H1 (cell line): ENCODE measurements around the gene IFITM10. TPM values are rescaled to one million over a fixed set of nuclear protein-coding genes. Genes with fewer than 3 reads are reported as not detected.

ENCODE experiments used
- CTCF ChIA-PET: fragments of 300-600 bp; sonication (Branson Sonifier 250); formaldehyde crosslinking; loops from one replicate; lab custom pipeline; 2021; ENCODE audit not compliant: partially characterized antibody; lab: Charles Lee
- POLR2A ChIA-PET: fragments of 300-600 bp; sonication (Branson Sonifier 250); formaldehyde crosslinking; loops from one replicate; lab custom pipeline; 2021; ENCODE audit warnings: inconsistent platforms; ENCODE audit not compliant: partially characterized antibody; lab: Charles Lee
- DNase-seq, 2 experiments: peaks; one replicate each; pipeline versions ENCODE4 v3.0.0 to v3.0.0-alpha.2; 2010 to 2022; ENCODE audit warnings: low spot score in 2 of 2, low read depth in 1 of 2, mixed read lengths in 1 of 2
- FAIRE-seq: peaks from 2 replicates; lab custom pipeline; 2011; peaks lifted over from hg19 to GRCh38; lab: Jason Lieb, UNC
- H2AFZ ChIP-seq: 2 replicates; pipeline ENCODE4 v1.8.1; 2012; ENCODE audit warnings: low read length, inconsistent platforms
- H2AK5ac ChIP-seq: 2 replicates; pipeline ENCODE4 v1.6.1; 2013; ENCODE audit warnings: low read depth, low read length
- H2BK120ac ChIP-seq: replicated peaks from 2 replicates; pipeline ENCODE3; 2013; ENCODE audit warnings: low read depth, low read length, inconsistent platforms
- H2BK12ac ChIP-seq: 2 replicates; pipeline ENCODE4 v1.6.1; 2013; ENCODE audit warnings: low read depth, low read length
- H2BK15ac ChIP-seq: 2 replicates; pipeline ENCODE4 v1.6.1; 2013; ENCODE audit warnings: low read length
- H2BK20ac ChIP-seq: 2 replicates; pipeline ENCODE4 v1.6.1; 2013; ENCODE audit warnings: low read length
- H2BK5ac ChIP-seq: 2 replicates; pipeline ENCODE4 v1.6.1; 2013; ENCODE audit warnings: low read depth, low read length
- H3K14ac ChIP-seq: 2 replicates; pipeline ENCODE4 v1.6.1; 2013; ENCODE audit warnings: inconsistent platforms; ENCODE audit not compliant: insufficient read length
- H3K18ac ChIP-seq: 2 replicates; pipeline ENCODE4 v1.6.1; 2013; ENCODE audit warnings: low read length; ENCODE audit errors: extremely low read depth
- H3K23ac ChIP-seq: 2 replicates; pipeline ENCODE4 v1.6.1; 2013; ENCODE audit warnings: inconsistent platforms; ENCODE audit not compliant: insufficient read length
- H3K23me2 ChIP-seq: 2 replicates; pipeline ENCODE4 v1.6.1; 2013; ENCODE audit warnings: low read depth, low read length
- H3K27ac ChIP-seq: 2 replicates; pipeline ENCODE4 v1.6.1; 2011; ENCODE audit warnings: low read depth, low read length, inconsistent platforms
- H3K27me3 ChIP-seq, 4 experiments: replicated peaks in 1 of 4; 1 replicate in 1 of 4; 2 replicates in 3 of 4; pipeline versions ENCODE4 v1.6.1 to v1.8.1; 2011 to 2013; ENCODE audit warnings: low read length in 3 of 4, mild to moderate bottlenecking in 3 of 4, inconsistent platforms in 2 of 4, mixed read lengths in 2 of 4, moderate library complexity in 1 of 4; ENCODE audit not compliant: control insufficient read depth in 3 of 4, insufficient read depth in 3 of 4; ENCODE audit errors: extremely low read depth in 1 of 4
- H3K36me3 ChIP-seq, 4 experiments: 2 replicates each; pipeline versions ENCODE4 v1.6.1 to v1.8.1; 2011 to 2013; ENCODE audit warnings: mild to moderate bottlenecking in 4 of 4, low read length in 3 of 4, moderate library complexity in 2 of 4, control low read depth in 1 of 4, inconsistent platforms in 1 of 4; ENCODE audit not compliant: insufficient read depth in 4 of 4, control insufficient read depth in 2 of 4
- H3K4ac ChIP-seq: replicated peaks from 2 replicates; pipeline ENCODE3; 2013; ENCODE audit warnings: low read length, low read depth, mixed read lengths, inconsistent platforms; ENCODE audit not compliant: insufficient read length
- H3K4me1 ChIP-seq, 4 experiments: replicated peaks in 1 of 4; 1 replicate in 1 of 4; 2 replicates in 3 of 4; pipeline versions ENCODE4 v1.6.1 to v1.8.1; 2011 to 2013; ENCODE audit warnings: low read length in 3 of 4, inconsistent platforms in 2 of 4, mixed read lengths in 1 of 4; ENCODE audit not compliant: insufficient read depth in 4 of 4, control insufficient read depth in 3 of 4
- H3K4me2 ChIP-seq, 2 experiments: 2 replicates each; pipeline versions ENCODE4 v1.6.1 to v1.8.1; 2011 to 2013; ENCODE audit warnings: low read depth in 2 of 2, low read length in 2 of 2, control low read depth in 1 of 2, inconsistent platforms in 1 of 2, mild to moderate bottlenecking in 1 of 2; ENCODE audit not compliant: insufficient read depth in 1 of 2
- H3K4me3 ChIP-seq, 4 experiments: fragments of 200-600, 300-600 bp in 1 of 4; sonication (generic), shearing (Covaris generic), sonication (Bioruptor Twin) in 1 of 4; 2 replicates each; pipeline versions ENCODE4 v1.5.1 to v1.8.1; 2011 to 2016; ENCODE audit warnings: low read length in 4 of 4, low read depth in 3 of 4, control low read depth in 2 of 4, inconsistent platforms in 2 of 4, mild to moderate bottlenecking in 2 of 4, mixed read lengths in 1 of 4, moderate library complexity in 1 of 4; ENCODE audit not compliant: insufficient read depth in 2 of 4; ENCODE audit errors: extremely low read depth in 1 of 4
- H3K56ac ChIP-seq: replicated peaks from 2 replicates; pipeline ENCODE3; 2013; ENCODE audit warnings: low read depth, mild to moderate bottlenecking, mixed read lengths, low read length, inconsistent platforms; ENCODE audit not compliant: insufficient read length
- H3K79me1 ChIP-seq: 2 replicates; pipeline ENCODE4 v1.6.1; 2013; ENCODE audit warnings: low read depth, low read length, control low read depth
- H3K79me2 ChIP-seq, 2 experiments: 2 replicates each; pipeline versions ENCODE4 v1.6.1 to v1.8.1; 2012 to 2013; ENCODE audit warnings: low read length in 2 of 2, mild to moderate bottlenecking in 2 of 2, inconsistent platforms in 1 of 2; ENCODE audit not compliant: insufficient read depth in 2 of 2, control insufficient read depth in 1 of 2
- H3K9ac ChIP-seq, 4 experiments: replicated peaks in 1 of 4; 1 replicate in 1 of 4; 2 replicates in 3 of 4; pipeline versions ENCODE4 v1.6.1 to v1.8.1; 2011 to 2013; ENCODE audit warnings: low read depth in 3 of 4, low read length in 3 of 4, control low read depth in 2 of 4, mild to moderate bottlenecking in 2 of 4, moderate library complexity in 2 of 4, inconsistent platforms in 1 of 4; ENCODE audit errors: extremely low read depth in 1 of 4
- H3K9me3 ChIP-seq, 2 experiments: 2 replicates each; pipeline versions ENCODE4 v1.6.1 to v1.8.1; 2012 to 2013; ENCODE audit warnings: mild to moderate bottlenecking in 2 of 2, moderate library complexity in 2 of 2, control low read depth in 1 of 2, inconsistent platforms in 1 of 2, low read depth in 1 of 2, low read length in 1 of 2, mixed read lengths in 1 of 2; ENCODE audit not compliant: insufficient read depth in 2 of 2
- H4K20me1 ChIP-seq, 2 experiments: replicated peaks in 1 of 2; 2 replicates each; pipeline versions ENCODE3 to v1.8.1; 2011 to 2013; ENCODE audit warnings: inconsistent platforms in 2 of 2, low read length in 2 of 2, mild to moderate bottlenecking in 1 of 2; ENCODE audit not compliant: insufficient read depth in 2 of 2, control insufficient read depth in 1 of 2
- H4K5ac ChIP-seq: 2 replicates; pipeline ENCODE4 v1.6.1; 2013; ENCODE audit warnings: low read length, low read depth, mixed read lengths, inconsistent platforms; ENCODE audit not compliant: insufficient read length
- H4K8ac ChIP-seq: 2 replicates; pipeline ENCODE4 v1.8.0; 2013; ENCODE audit warnings: mild to moderate bottlenecking, moderate library complexity, low read length, inconsistent platforms; ENCODE audit not compliant: insufficient read depth; ENCODE audit errors: extremely low read depth
- H4K91ac ChIP-seq: replicated peaks from 2 replicates; pipeline ENCODE3; 2013; ENCODE audit warnings: low read length, mixed read lengths, inconsistent platforms; ENCODE audit not compliant: insufficient read length
- ASH2L ChIP-seq: fragments of 200-600, 300-600 bp; sonication (generic); IDR thresholded peaks from one replicate; pipeline ENCODE4 v1.7.1; 2017; ENCODE audit warnings: low read length
- CBX5 ChIP-seq: fragments of 300-800, 300-1000 bp; sonication (generic); IDR thresholded peaks from 2 replicates; pipeline ENCODE4 v1.7.1; 2016; ENCODE audit warnings: antibody characterized with exemption, low read length, low read depth
- HDAC6 ChIP-seq: IDR thresholded peaks from one replicate; pipeline ENCODE4 v1.7.1; 2012; ENCODE audit warnings: low read depth, mild to moderate bottlenecking, inconsistent platforms, low read length, moderate library complexity
- KDM1A ChIP-seq: fragments of 200-600, 300-600 bp; sonication (generic); IDR thresholded peaks from 2 replicates; pipeline ENCODE4 v1.7.1; 2016; ENCODE audit warnings: mild to moderate bottlenecking, low read length, borderline replicate concordance
- KDM4A ChIP-seq: IDR thresholded peaks from one replicate; pipeline ENCODE4 v1.7.1; 2012; ENCODE audit warnings: low read depth, mild to moderate bottlenecking, moderate library complexity, low read length, inconsistent platforms; ENCODE audit not compliant: severe bottlenecking
- KDM5A ChIP-seq: fragments of 200-600 bp; IDR thresholded peaks from 2 replicates; pipeline ENCODE4 v1.7.1; 2012; ENCODE audit warnings: mild to moderate bottlenecking, low read length, inconsistent platforms, mixed read lengths
- MAFK ChIP-seq: IDR thresholded peaks from 2 replicates; pipeline ENCODE4 v1.6.1; 2012; ENCODE audit warnings: low read depth, mild to moderate bottlenecking, improper control_type of control experiment, low read length
- PHF8 ChIP-seq: fragments of 200-600 bp; sonication (generic); conservative IDR thresholded peaks from 2 replicates; pipeline ENCODE4 v1.7.1; 2012; ENCODE audit warnings: low read depth, mild to moderate bottlenecking, inconsistent platforms, low read length, moderate library complexity
- POLR2A ChIP-seq, 2 experiments: IDR thresholded peaks; 1 replicate in 1 of 2; 2 replicates in 1 of 2; pipeline ENCODE4 v1.6.1; 2011; ENCODE audit warnings: low read depth in 2 of 2, low read length in 2 of 2, mild to moderate bottlenecking in 2 of 2; ENCODE audit errors: control extremely low read depth in 1 of 2
- RFX5 ChIP-seq: IDR thresholded peaks from 2 replicates; pipeline ENCODE4 v1.6.1; 2011; ENCODE audit warnings: low read depth, low read length, improper control_type of control experiment, borderline replicate concordance
- SAP30 ChIP-seq: fragments of 300-600 bp; sonication (generic); IDR thresholded peaks from 2 replicates; pipeline ENCODE4 v1.7.1; 2012; ENCODE audit warnings: low read length, moderate library complexity, mild to moderate bottlenecking, inconsistent platforms; ENCODE audit not compliant: insufficient read depth, insufficient replicate concordance
- SIN3A ChIP-seq, 2 experiments: IDR thresholded peaks in 1 of 2; conservative IDR thresholded peaks in 1 of 2; 2 replicates each; pipeline ENCODE4 v1.6.1; 2011 to 2012; ENCODE audit warnings: low read length in 2 of 2, improper control_type of control experiment in 1 of 2, low read depth in 1 of 2, mild to moderate bottlenecking in 1 of 2
- SP2 ChIP-seq: IDR thresholded peaks from 2 replicates; pipeline ENCODE4 v1.6.1; 2012; ENCODE audit warnings: mild to moderate bottlenecking, low read length, inconsistent platforms
- TCF12 ChIP-seq: IDR thresholded peaks from 2 replicates; pipeline ENCODE4 v1.6.1; 2011; ENCODE audit warnings: low read depth, mild to moderate bottlenecking, low read length
- whole genome bisulfite sequencing, 2 experiments: shearing (Covaris generic) in 1 of 2; methylation state at CpG; one replicate each; pipeline versions ENCODE4 v1.1.6 to v1.1.7; 2013 to 2015; ENCODE audit warnings: low lambda C conversion rate in 2 of 2, mixed read lengths in 2 of 2, inconsistent platforms in 1 of 2, low coverage in 1 of 2, missing lambda C conversion rate in 1 of 2; ENCODE audit not compliant: insufficient replicate concordance in 2 of 2, insufficient coverage in 1 of 2, insufficient read length in 1 of 2; ENCODE audit errors: extremely low coverage in 1 of 2, missing lambda C conversion rate in 1 of 2; 5-methylcytosine and 5-hydroxymethylcytosine counted together
- polyA plus RNA-seq, 7 experiments: library from polyadenylated mRNA; depleted of rRNA in 3 of 7; stranded (reverse) in 5 of 7; unstranded in 2 of 7; fragments of >200 nt in 5 of 7; fragments of 200-250 nt in 2 of 7; gene quantifications; 1 replicate in 5 of 7; 2 replicates in 1 of 7; 4 replicates in 1 of 7; pipeline versions ENCODE4 v1.2.1 to v1.2.3, GENCODE V29; 2011 to 2013; ENCODE audit warnings: missing spikeins in 2 of 7, mixed read lengths in 2 of 7
- total RNA-seq: library from RNA; stranded (reverse); fragmentation: NEBNext Ultra II Directional; extraction: Animal tissue kit (Norgen Biotek cat#: 25700); gene quantifications from 2 replicates; pipeline ENCODE4 v1.2.1, GENCODE V29; 2021

IFITM10 gene
- total and polyA plus RNA-seq, 2 of the 8 experiments (the other 6 are each of a cell fraction or from before 2014, with no cell fraction given): 0.08 to 0.22 TPM

- H3K4me1 ChIP-seq: peaks cover 0 to 4% (median 0%) of the 10 kb centered on the region in 4 experiments; a peak in 3 of 7 replicates
- peaks cover 0 to 10% of the 10 kb centered on the region in 2 experiments for H4K20me1 ChIP-seq
- H3K9ac ChIP-seq: no peak overlapping the region
- WGBS, 2 experiments: 86% methylated on average over 10 of the region's 10 CpGs; no CpG with 5 or more reads in 1 of the 2 experiments
- no peak overlapping the region for H4K8ac ChIP-seq
- H2BK120ac ChIP-seq: no peak overlapping the region
- H3K14ac ChIP-seq: no peak overlapping the region
- H3K18ac ChIP-seq: no peak overlapping the region
- ChIA-PET POLR2A (no interaction called here), CTCF (interaction anchor here (1.1 to 2.2 kb wide), 3 partner anchors 8 to 23 kb away, joined by 3 to 8 read pairs (median 4); no protein-coding TSS in a partner anchor)
- H3K56ac ChIP-seq: no peak overlapping the region
- peak overlapping the region; percentile 65; the same call in 1 of the 2 replicates for H2AK5ac ChIP-seq
- no peaks in the 10 kb centered on the region; a peak in 2 of 8 replicates for H3K36me3 ChIP-seq
- no peak overlapping the region for H4K91ac ChIP-seq
- peaks cover 13% of the 10 kb centered on the region for H3K23me2 ChIP-seq
- H3K4me2 ChIP-seq: no peak overlapping the region
- H3K4ac ChIP-seq: no peak overlapping the region
- H3K9me3 ChIP-seq: peaks cover 0 to 5% of the 10 kb centered on the region in 2 experiments; a peak in 2 of 4 replicates
- no peak overlapping the region for H4K5ac ChIP-seq
- no peak for DNase-seq
- H3K79me2 ChIP-seq: no peaks in the 10 kb centered on the region
- no peak overlapping the region for H2AFZ ChIP-seq
- no peaks in the 10 kb centered on the region for H3K79me1 ChIP-seq
- H2BK20ac ChIP-seq: no peak overlapping the region
- peaks cover 9 to 21% (median 14%) of the 10 kb centered on the region in 4 experiments; a peak in 6 of 7 replicates for H3K27me3 ChIP-seq
- no peak overlapping the region for H3K23ac ChIP-seq
- H3K4me3 ChIP-seq: no peak overlapping the region
- H2BK12ac ChIP-seq: no peak overlapping the region
- H2BK15ac ChIP-seq: no peak overlapping the region
- H2BK5ac ChIP-seq: no peak overlapping the region
- H3K27ac ChIP-seq: no peak overlapping the region
- no peak for FAIRE-seq
- TF ChIP-seq POLR2A (IDR thresholded peaks at IDR 0.05; ENCODE audit: control extremely low read depth in 1 of 2, low read depth in 2 of 2, low read length in 2 of 2) (no peak), KDM5A (no peak), RFX5 (no peak), KDM1A (no peak), TCF12 (no peak), SAP30 (no peak), MAFK (no peak), HDAC6 (no peak), SP2 (no peak), ASH2L (no peak), SIN3A (conservative IDR thresholded peaks at IDR 0.05 in 1 of 2, IDR thresholded peaks at IDR 0.05 in 1 of 2; ENCODE audit: low read depth in 1 of 2, low read length in 2 of 2) (no peak), CBX5 (no peak), KDM4A (no peak), PHF8 (no peak)
Measured at GRCh38 chr11:1743585-1744136, 6.7 kb downstream of the IFITM10 start.
